Measurements from ENCODE around the gene VTI1A. TPM values are rescaled to one million over a fixed set of nuclear protein-coding genes. Genes with fewer than 3 reads are reported as not detected.

VTI1A gene
- total RNA-seq, 1 donor from 2014 or later: 39.9 TPM

DNA sequence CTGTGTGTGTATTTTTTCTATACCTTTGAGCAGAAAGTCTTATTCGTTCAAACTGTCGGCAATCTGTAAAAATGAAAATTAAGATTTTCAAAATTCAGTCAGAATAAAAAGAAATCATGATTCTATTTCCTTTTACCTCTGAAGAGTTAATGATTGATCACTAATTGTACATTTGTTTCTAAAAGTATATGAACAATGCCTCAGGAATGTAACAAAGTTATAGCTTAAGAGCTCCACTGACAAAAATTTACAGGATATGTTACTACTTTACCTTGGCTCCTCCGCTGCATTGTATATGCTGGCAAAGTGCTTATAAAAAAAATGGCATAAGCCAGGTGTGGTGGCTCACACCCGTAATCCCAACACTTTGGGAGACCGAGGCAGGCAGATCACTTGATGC is 225.7 kb downstream of the VTI1A start:
- no peak for DNase-seq (ENCODE audit: low spot score)
- no peak overlapping the region for H3K27ac Mint-ChIP-seq
- intact Hi-C loops (cut with micrococcal nuclease): no loop called here
- peaks cover 2% of the 10 kb centered on the region for H3K36me3 Mint-ChIP-seq (ENCODE audit: low read depth)
- H3K4me3 Mint-ChIP-seq: no peak overlapping the region
- H3K4me1 Mint-ChIP-seq (ENCODE audit: low read depth): no peaks in the 10 kb centered on the region
- H3K9me3 Mint-ChIP-seq: no peaks in the 10 kb centered on the region
- H3K27me3 Mint-ChIP-seq (ENCODE audit: insufficient read depth): no peaks in the 10 kb centered on the region

DNA sequence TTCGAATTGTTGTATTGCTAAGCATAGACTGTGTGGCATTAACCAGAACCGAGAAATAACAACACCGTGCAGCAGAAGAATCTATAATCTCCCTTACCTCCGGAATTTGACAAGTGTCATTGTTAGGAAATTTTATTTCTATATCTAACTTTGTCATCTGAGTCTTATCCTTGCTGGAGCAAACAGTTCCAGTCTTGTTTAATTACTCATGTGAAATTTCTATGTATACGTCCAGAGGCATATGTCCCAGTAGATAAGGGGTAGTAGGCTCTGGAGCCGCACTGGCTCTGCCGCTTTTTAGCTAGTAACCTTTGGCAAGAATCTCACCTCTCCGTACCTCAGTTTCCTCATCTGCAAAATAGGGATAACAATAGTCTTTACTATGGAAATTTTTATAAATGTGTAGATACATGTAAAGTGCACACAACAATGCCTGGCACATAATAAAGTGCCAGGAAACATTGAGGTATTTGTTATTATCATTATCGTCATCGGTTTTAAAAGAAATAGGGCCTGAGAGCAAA is 228.6 kb downstream of the VTI1A start:
- DNase-seq (ENCODE audit: low spot score): no peak
- H3K36me3 Mint-ChIP-seq (ENCODE audit: low read depth): peaks cover 2% of the 10 kb centered on the region
- no peaks in the 10 kb centered on the region for H3K27me3 Mint-ChIP-seq (ENCODE audit: insufficient read depth)
- H3K4me3 Mint-ChIP-seq: no peak overlapping the region
- no peaks in the 10 kb centered on the region for H3K9me3 Mint-ChIP-seq
- intact Hi-C loops (cut with micrococcal nuclease): no loop called here
- H3K4me1 Mint-ChIP-seq (ENCODE audit: low read depth): no peaks in the 10 kb centered on the region
- H3K27ac Mint-ChIP-seq: no peak overlapping the region

DNA sequence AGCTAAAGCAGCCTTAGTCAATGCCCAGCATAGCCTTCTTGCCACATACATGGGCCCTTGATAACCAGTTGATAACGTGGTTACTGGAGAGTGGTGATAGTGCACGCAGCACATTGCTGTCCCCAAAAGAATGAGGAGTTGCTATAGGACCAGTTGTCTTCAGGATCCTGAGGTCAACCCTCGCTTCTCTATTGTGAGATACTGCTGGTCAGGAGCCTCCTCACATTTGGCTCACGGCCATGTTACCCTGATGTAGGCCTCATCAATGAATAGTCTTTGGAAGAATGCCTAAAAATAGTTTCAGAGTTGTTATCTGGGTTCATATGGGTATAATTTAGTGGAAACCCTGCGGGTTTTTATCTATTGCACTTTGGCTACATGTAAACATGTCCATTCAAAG is 230.7 kb downstream of the VTI1A start:
- DNase-seq (ENCODE audit: low spot score): no peak
- Mint-ChIP-seq H3K27me3 (ENCODE audit: insufficient read depth) (no peaks in the 10 kb centered on the region), H3K27ac (no peak overlapping the region), H3K36me3 (ENCODE audit: low read depth) (peaks cover 2% of the 10 kb centered on the region), H3K9me3 (no peaks in the 10 kb centered on the region), H3K4me3 (no peak overlapping the region), H3K4me1 (ENCODE audit: low read depth) (no peaks in the 10 kb centered on the region)
- intact Hi-C loops (cut with micrococcal nuclease): no loop called here

DNA sequence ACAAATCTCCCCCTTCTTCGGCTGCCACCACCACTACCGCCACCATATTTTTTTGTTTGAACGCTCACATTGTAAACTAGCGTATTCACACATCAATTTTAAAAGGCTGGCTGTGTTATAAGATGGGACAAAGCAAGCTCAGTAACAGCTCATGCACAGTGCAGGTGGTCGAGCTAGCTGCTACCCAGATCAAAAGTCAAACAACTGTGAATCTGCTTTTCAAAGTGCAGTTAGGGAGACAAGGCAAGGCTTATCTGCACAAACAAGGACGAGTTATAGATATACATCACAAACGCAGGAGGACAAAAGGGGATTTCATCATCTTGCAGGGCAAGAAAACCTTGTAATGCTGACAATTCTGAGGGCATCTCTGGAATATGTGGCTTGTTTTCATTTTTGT is 231.6 kb downstream of the VTI1A start:
- Mint-ChIP-seq H3K27me3 (ENCODE audit: insufficient read depth) (no peaks in the 10 kb centered on the region), H3K9me3 (no peaks in the 10 kb centered on the region), H3K36me3 (ENCODE audit: low read depth) (no peaks in the 10 kb centered on the region), H3K4me1 (ENCODE audit: low read depth) (no peaks in the 10 kb centered on the region), H3K4me3 (no peak overlapping the region), H3K27ac (no peak overlapping the region)
- intact Hi-C loops (cut with micrococcal nuclease): no loop called here
- no peak for DNase-seq (ENCODE audit: low spot score)

DNA sequence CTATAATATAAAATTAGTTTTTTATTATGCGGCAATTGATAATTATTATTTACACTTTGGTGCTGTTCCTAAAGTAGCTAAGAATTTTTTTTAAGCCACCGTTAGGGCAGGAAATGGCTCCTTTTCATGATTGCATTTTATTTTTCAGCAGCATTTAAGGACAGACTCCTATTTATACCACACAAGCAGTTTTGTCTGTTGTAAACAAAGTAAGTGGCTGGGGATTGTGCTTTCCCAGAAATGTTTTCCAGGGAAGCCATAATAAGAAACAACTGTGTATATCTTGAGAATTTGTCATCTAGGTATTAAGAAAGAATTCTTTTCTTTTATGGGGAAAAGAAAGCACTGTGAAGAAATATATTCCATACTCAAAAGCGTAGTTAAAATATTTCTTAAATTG is 232.0 kb downstream of the VTI1A start:
- Mint-ChIP-seq H3K36me3 (ENCODE audit: low read depth) (no peaks in the 10 kb centered on the region), H3K27ac (no peak overlapping the region), H3K27me3 (ENCODE audit: insufficient read depth) (no peaks in the 10 kb centered on the region), H3K4me1 (ENCODE audit: low read depth) (no peaks in the 10 kb centered on the region), H3K4me3 (no peak overlapping the region), H3K9me3 (no peaks in the 10 kb centered on the region)
- DNase-seq (ENCODE audit: low spot score): no peak
- intact Hi-C loops (cut with micrococcal nuclease): no loop called here

DNA sequence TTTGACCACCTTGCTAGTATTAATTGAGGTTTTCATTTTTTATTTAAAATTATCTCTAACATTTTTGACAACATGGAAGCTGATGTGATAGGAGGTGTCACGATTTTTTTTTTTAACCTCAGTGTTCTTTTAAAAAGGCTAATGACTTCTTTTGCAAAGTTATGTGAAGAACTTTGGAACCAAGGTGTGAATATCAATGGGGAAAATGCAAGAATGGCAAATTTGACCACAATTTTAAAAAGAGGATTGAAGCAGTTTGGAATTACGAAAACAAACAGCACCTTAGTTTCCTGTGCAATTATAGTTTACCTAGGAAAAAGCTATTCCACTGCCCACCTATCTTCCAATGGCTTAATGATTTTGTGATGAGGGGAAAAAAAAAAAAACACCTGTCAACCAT is 232.4 kb downstream of the VTI1A start:
- no peak overlapping the region for H3K27ac Mint-ChIP-seq
- no peaks in the 10 kb centered on the region for H3K36me3 Mint-ChIP-seq (ENCODE audit: low read depth)
- H3K4me1 Mint-ChIP-seq (ENCODE audit: low read depth): no peaks in the 10 kb centered on the region
- no peak overlapping the region for H3K4me3 Mint-ChIP-seq
- no peak for DNase-seq (ENCODE audit: low spot score)
- intact Hi-C loops (cut with micrococcal nuclease): no loop called here
- H3K27me3 Mint-ChIP-seq (ENCODE audit: insufficient read depth): no peaks in the 10 kb centered on the region
- no peaks in the 10 kb centered on the region for H3K9me3 Mint-ChIP-seq

DNA sequence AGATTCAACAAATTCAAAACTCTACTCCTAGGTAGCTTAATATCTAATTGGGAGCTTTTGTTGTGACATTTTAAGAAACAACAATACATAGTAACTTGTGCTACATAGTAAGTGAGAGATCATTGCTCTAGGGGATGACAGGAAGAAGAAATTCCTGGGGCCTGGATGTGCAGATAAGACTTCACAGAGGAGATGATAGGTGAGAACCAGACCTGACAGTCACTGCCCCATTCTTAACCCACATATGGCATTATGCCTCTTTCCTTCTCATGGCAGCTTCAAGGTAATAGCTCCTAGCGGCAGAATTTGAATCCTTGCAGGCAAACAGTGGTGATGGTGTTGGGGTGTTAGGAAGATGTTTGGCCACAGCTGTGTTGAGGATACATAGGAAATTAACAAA is 233.6 kb downstream of the VTI1A start:
- no peak overlapping the region for H3K4me3 Mint-ChIP-seq
- H3K27me3 Mint-ChIP-seq (ENCODE audit: insufficient read depth): no peaks in the 10 kb centered on the region
- H3K4me1 Mint-ChIP-seq (ENCODE audit: low read depth): no peaks in the 10 kb centered on the region
- no peak overlapping the region for H3K27ac Mint-ChIP-seq
- no peak for DNase-seq (ENCODE audit: low spot score)
- no peaks in the 10 kb centered on the region for H3K9me3 Mint-ChIP-seq
- no peaks in the 10 kb centered on the region for H3K36me3 Mint-ChIP-seq (ENCODE audit: low read depth)
- intact Hi-C loops (cut with micrococcal nuclease): no loop called here

DNA sequence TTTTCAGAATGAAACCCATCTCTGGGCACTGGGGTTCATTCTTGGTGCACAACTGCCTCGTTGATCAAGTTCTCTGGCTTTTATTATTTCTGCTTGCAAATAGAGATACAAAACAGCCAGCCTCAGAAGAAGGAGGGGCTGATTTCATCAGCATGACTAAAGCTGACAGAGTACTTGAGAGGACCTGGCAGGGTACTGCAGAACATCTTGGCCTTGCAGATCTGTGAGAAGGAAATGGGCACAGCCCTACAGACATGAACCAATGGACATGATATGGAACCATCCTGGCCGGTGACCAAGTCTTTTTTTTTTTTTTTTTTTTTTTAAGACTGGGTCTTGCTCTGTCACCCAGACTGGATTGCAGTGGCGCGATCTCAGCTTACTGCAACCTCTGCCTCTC is 240.6 kb downstream of the VTI1A start:
- no peak overlapping the region for H3K4me3 Mint-ChIP-seq
- no peaks in the 10 kb centered on the region for H3K27me3 Mint-ChIP-seq (ENCODE audit: insufficient read depth)
- no peaks in the 10 kb centered on the region for H3K36me3 Mint-ChIP-seq (ENCODE audit: low read depth)
- no peaks in the 10 kb centered on the region for H3K4me1 Mint-ChIP-seq (ENCODE audit: low read depth)
- no peaks in the 10 kb centered on the region for H3K9me3 Mint-ChIP-seq
- DNase-seq (ENCODE audit: low spot score): no peak
- intact Hi-C loops (cut with micrococcal nuclease): no loop called here
- no peak overlapping the region for H3K27ac Mint-ChIP-seq

DNA sequence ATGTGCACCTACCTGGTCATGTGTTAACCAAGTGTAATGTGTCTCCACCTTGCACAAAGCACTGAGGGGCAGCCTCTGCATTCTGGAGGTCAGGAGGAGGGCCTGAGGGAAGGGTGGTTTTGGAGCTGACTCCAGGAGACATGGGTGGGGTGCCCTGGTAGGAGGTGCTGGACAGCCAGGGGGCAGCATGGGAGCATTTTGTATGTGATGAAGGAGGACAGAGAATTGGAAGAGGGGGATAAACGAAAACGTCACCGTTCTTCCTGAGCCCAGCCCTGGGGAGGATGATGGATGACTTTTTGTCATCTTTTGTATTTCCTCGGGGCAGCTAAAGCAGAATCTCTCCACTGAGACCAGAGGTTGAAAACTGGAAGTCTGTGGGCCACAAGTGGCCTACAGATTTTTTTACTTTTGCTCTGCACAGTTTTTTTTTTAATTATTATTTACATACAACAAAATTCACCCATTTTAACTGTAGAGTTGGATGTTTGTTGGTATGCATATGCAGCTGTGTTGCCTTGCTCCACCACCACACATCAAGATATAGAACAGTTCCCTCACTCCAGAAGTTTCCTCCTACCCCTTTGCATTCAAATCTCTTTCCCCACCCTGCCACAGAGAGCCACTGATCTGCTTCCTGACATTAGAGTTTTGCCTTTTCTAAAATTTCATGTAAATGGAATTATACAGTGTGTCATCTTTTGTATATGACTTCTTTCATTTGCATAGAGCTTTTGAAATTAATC is 242.5 kb downstream of the VTI1A start:
- H3K4me3 Mint-ChIP-seq: no peak overlapping the region
- H3K4me1 Mint-ChIP-seq (ENCODE audit: low read depth): no peaks in the 10 kb centered on the region
- DNase-seq (ENCODE audit: low spot score): no peak
- no peak overlapping the region for H3K27ac Mint-ChIP-seq
- no peaks in the 10 kb centered on the region for H3K9me3 Mint-ChIP-seq
- no peaks in the 10 kb centered on the region for H3K36me3 Mint-ChIP-seq (ENCODE audit: low read depth)
- H3K27me3 Mint-ChIP-seq (ENCODE audit: insufficient read depth): no peaks in the 10 kb centered on the region
- intact Hi-C loops (cut with micrococcal nuclease): no loop called here

DNA sequence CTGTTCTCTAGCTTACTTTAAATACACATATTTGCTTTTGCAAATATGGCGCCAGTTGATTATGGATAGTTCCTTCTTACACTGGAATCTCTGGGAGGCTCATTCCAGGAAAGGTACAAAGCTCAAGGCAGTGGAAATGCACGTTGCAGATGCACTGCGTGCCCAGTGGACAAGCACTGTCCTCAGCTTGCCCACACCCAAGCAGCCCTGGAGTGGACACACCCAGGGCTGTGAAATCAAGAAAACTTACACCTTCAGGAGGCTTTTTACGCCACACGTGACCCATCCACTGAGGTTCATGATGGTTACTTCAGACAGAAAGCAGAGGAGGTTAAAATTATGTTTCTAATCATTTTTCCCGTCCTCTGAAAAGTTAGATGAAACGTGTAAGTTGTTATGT is 248.5 kb downstream of the VTI1A start:
- Mint-ChIP-seq H3K27me3 (ENCODE audit: insufficient read depth) (no peaks in the 10 kb centered on the region), H3K27ac (no peak overlapping the region), H3K9me3 (no peaks in the 10 kb centered on the region), H3K4me3 (no peak overlapping the region), H3K4me1 (ENCODE audit: low read depth) (no peaks in the 10 kb centered on the region), H3K36me3 (ENCODE audit: low read depth) (peaks cover 2% of the 10 kb centered on the region)
- intact Hi-C loops (cut with micrococcal nuclease): no loop called here
- DNase-seq (ENCODE audit: low spot score): no peak

DNA sequence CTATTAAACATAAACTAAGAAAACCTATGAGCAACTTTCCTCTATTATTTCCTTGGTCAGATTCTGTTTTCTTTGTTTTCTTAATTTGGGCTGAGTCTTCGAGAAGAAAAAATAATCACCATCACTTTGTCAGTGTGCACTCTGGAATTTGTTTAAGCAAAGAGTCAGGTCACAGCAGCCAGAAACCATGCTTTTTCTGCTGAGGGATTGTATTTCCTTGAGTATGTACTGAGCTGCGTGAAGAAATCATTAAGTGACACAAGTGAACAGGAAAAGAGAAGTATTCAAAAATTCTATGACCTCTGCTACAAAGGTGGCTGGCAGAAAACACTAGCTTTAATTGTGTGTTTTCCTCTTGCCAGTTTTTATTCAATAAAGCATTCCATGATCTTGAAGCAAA is 249.6 kb downstream of the VTI1A start:
- no peak overlapping the region for H3K27ac Mint-ChIP-seq
- intact Hi-C loops (cut with micrococcal nuclease): no loop called here
- H3K9me3 Mint-ChIP-seq: no peaks in the 10 kb centered on the region
- peaks cover 2% of the 10 kb centered on the region for H3K36me3 Mint-ChIP-seq (ENCODE audit: low read depth)
- no peaks in the 10 kb centered on the region for H3K27me3 Mint-ChIP-seq (ENCODE audit: insufficient read depth)
- no peak for DNase-seq (ENCODE audit: low spot score)
- H3K4me1 Mint-ChIP-seq (ENCODE audit: low read depth): no peaks in the 10 kb centered on the region
- no peak overlapping the region for H3K4me3 Mint-ChIP-seq

DNA sequence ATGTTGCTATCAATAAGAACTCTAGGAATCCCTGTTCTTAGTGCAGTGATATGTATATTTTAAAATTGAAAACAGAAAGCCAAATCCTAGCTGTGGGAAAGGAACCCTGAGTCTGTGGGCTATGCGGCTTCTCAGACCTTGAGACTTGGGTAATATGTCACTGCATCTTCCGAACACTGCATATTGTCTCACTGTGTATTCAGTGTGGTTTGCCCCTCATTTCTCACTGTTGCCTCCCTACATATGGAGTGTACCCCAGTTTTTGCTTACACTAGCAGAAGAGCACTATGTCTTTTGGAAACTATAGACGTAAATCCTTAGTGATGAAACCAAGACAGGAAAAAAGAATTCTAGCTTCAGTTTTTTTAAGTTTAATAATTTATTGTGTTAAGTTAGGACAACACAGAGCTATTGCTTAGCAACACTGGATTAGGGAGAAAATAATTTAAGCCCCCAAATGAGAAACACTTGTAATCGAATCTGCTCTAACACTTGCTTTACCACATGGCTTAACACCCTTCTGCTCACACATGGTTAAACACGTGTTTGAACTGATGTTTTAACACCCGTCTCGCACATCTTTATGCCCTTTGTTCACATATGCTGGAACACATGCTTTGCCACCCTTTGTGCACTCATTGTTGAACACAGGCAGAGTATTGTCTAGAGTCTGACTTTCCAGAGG is 251.3 kb downstream of the VTI1A start:
- intact Hi-C loops (cut with micrococcal nuclease): no loop called here
- Mint-ChIP-seq H3K36me3 (ENCODE audit: low read depth) (peaks cover 6% of the 10 kb centered on the region), H3K27ac (no peak overlapping the region), H3K4me1 (ENCODE audit: low read depth) (no peaks in the 10 kb centered on the region), H3K9me3 (no peaks in the 10 kb centered on the region), H3K4me3 (no peak overlapping the region), H3K27me3 (ENCODE audit: insufficient read depth) (no peaks in the 10 kb centered on the region)
- no peak for DNase-seq (ENCODE audit: low spot score)

DNA sequence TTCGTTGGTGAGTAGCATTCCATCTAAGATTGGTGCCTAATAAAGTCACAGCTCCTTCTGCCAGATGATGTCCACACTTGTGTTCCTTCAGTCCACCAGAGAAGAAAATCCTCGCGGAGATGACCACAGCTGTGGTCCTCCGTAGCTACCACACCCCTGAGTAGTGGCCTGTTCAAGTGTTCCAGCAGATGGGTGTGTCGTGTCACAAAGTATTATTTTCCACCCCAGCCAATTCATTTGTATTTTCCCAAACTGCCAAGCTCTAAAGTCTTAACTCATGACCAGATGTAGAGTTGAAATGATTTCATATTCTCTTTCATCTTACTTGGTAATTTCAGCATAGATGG is 251.8 kb downstream of the VTI1A start:
- Mint-ChIP-seq H3K27ac (no peak overlapping the region), H3K4me1 (ENCODE audit: low read depth) (no peaks in the 10 kb centered on the region), H3K27me3 (ENCODE audit: insufficient read depth) (no peaks in the 10 kb centered on the region)

More for the DNA sequence above, 251.8 kb downstream of the VTI1A start:
- intact Hi-C loops (cut with micrococcal nuclease): no loop called here
- DNase-seq (ENCODE audit: low spot score): no peak
- no peaks in the 10 kb centered on the region for H3K9me3 Mint-ChIP-seq
- no peak overlapping the region for H3K4me3 Mint-ChIP-seq
- peaks cover 6% of the 10 kb centered on the region for H3K36me3 Mint-ChIP-seq (ENCODE audit: low read depth)

Data from activated T-helper 1 cell treated with anti-CD3 and anti-CD28 coated beads, Interleukin-12 subunit alpha, Interleukin-12 subunit beta, Interleukin-2, Interleukin-4 antibody, amounts not matched to agents 30 ng/mL and 10 ng/mL and 1 ng/mL, durations not matched to agents 14 hours and 24 hours and 36 hours (primary cell).